ENCODE data around the gene CTNNB1.
"Not testable (repeated sequence)": the region's sequence is repeated elsewhere in the genome, so short reads cannot be mapped to it uniquely, and the experiment has no call there.

CTNNB1 gene

DNA sequence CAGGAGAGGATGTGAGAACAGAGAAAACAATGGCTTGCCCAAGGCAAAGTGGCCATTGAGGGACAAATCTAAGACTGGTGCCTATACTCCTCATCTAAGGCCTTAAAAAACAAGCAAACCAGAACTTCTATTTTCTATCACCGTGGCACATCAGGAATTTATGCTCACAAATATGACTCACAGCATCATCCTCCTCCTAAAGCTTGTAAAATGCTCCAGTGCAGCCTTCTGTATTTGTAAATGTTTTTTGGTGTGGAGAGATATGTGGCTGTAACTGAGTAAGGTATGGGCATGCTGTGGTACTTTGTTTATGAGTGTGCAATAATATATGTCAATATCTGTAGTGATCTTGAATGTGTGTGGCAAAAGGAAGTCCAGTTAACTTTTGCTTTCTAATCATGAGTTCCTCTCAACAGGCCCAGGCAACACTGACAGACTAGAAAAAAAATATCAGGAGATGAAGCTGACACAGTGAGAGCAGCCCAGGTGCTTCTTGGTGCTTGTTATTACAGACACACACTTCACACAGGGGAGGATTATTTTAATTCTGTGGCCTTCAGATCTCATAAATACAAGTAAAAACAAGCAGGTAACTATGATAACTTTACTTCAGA lies 60.3 kb downstream of the CTNNB1 start:
- no peak for DNase-seq (ENCODE audit: low spot score)

DNA sequence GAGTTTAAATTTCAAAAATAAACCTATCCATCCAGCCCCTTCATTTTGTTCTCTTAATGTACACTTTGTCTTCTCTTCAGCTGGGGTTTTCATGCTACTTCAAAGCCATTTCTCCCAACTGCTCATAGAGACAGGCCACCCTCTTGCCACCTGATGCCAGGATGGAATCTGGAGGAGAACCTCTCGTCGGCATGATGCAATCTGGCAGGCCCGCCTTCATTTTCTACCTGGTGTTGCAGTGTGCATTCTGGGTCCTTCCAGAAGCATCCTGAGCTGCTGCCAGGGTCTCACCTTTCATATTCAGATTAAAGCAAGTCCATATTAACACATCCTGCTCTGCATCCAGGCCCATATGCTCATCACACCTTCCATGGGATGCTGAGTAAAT lies 60.8 kb downstream of the CTNNB1 start:
- no peak for DNase-seq (ENCODE audit: low spot score)

DNA sequence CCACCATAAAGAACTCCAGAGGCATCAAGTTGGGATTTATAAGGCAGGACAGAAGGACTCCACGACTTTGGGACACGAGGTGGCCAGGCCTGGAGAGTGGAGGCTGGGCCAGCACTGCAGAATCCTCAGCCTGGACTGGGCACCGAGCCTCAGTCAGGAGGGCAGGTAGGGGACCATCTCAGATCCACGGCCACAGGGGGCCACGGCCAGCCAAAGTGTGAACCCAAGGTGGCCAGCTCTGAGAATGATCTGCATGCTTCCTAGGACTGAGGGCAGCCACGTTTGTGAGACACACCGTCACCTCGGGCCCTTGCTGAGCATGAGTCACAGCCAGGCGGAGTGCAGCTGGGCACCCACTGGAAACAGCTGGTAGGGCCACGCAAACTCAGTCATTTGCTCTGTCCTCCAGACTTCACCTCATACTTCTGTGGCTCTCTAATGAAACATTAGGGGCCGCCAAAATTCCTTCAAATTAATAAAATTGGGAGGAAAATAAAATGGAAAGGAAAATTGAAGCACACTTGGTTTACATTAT lies 65.8 kb downstream of the CTNNB1 start:
- DNase-seq (ENCODE audit: low spot score) = peak; percentile 51

DNA sequence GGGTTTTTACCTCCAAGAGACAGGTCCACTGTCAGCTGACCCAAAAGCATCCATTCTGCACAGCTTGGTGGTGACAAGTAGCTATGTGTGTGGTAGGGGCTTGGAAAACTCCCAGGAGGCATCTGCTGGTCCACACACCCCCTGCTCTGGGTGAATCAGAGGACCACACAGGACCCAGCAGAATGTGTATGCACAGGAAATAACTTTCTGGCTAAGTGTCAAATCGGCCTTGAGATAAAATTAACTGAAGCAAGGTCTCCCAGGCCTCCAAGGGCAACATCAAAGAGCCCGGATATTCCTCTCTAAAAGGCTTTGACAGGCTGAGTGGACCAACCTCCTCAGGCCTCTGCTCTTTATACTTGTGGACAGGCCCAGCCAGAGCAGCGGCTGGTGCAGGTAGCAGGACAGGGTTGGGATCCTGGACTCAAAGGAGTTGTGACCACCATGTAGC lies 66.5 kb downstream of the CTNNB1 start:
- peak; percentile 86 for DNase-seq (ENCODE audit: low spot score)

DNA sequence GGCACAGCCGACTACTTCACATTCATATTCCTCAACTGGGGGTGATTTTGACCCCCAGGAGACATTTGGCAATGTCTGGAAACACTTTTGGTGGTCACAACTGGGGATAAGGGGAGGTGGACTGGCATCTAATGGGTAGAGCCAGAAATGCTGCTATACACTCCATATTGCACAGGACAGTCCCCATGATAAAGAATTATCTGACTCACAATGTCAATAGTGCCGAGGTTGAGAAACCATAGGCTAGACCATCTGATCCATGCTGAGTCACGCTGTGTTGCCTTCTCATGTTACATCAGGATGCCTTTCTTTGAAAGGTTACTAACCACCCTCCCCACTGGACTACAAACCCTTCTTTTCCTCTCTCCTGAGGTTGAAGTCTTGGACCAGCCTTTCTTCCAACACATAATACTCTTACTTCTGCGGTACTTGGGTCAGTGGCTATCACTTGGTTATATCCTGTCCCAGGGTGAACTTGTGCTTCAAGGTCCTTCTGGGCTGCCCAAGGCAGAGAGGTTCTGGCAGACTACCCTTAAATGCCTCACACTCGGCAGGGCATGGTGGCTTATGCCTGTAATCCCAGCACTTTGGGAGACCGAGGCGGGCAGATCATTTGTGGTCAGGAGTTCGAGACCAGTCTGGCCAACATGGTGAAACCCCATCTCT lies 68.8 kb downstream of the CTNNB1 start:
- peak; percentile 93 for DNase-seq (ENCODE audit: low spot score)

DNA sequence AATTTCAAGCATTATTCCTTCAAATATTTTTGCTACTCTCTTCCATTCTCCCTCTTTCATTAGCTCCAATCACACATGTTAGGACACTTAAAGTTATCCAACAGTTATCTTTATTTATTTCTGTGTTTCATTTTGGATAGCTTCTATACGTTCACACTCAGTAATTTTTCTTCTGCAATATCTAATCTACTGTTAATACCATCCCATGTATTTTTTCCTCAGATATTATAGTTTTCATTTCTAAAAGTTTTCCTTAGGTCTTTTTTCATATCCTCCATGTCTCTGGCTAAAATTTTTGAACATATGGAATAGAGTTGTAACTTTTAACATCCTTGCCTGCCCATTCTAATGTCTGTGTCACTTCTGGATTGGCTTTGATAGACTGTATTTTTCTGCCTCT lies 73.4 kb downstream of the CTNNB1 start:
- DNase-seq (ENCODE audit: low spot score) = no peak

DNA sequence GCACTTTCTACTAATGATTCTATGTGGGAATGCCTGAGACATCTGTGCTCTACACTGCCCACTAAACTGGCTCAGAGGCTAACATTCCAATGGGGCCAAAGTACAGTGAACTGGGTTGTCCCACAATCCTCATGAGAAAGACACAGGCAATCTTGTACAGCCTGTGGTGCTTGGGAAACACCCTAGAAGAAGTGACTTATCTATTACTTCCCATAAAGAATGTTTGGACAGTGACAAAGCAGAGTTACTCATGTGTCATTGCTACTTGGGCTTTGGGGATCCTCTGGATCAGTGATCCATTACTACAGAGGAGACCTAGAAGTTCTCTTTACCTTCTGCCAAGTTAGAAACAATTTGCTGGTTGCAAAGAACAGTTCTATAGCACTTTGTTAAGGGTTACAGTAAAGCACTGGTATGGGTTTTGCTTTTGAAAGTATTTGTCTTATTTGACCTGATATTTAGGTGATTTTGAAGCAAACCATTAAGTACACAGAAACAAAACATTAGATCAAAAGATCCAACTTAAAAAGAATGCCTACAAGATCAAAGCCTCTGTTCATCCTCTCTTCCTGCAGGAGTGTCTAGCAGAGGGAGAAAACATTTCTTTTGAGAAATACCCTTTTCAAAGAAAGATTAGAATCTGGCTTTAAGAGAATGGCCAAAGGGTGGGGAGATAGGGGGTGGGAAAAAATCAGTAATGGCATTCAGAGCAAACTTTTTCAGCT lies 75.8 kb downstream of the CTNNB1 start:
- peak; percentile 97 for DNase-seq (ENCODE audit: low spot score)

DNA sequence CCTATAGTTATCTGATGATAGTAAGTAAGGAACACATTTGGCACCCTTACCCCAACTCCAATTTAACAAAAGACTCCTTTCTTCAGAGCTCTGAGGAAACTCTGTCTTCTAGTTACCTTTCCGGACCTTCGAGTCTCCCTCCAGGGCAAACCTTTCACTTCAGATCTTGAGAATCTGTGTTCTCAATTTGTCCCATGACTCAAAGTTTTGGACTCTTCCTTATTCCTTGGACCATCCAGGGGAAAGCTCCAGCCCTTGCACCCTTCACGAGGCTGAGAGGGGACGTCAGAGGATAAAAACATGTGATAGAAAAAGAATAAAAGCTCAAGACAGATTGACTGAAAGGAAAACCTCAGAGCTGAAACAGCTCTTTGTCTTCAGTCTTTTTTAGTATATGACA lies 76.9 kb downstream of the CTNNB1 start:
- DNase-seq (ENCODE audit: low spot score) = no peak

DNA sequence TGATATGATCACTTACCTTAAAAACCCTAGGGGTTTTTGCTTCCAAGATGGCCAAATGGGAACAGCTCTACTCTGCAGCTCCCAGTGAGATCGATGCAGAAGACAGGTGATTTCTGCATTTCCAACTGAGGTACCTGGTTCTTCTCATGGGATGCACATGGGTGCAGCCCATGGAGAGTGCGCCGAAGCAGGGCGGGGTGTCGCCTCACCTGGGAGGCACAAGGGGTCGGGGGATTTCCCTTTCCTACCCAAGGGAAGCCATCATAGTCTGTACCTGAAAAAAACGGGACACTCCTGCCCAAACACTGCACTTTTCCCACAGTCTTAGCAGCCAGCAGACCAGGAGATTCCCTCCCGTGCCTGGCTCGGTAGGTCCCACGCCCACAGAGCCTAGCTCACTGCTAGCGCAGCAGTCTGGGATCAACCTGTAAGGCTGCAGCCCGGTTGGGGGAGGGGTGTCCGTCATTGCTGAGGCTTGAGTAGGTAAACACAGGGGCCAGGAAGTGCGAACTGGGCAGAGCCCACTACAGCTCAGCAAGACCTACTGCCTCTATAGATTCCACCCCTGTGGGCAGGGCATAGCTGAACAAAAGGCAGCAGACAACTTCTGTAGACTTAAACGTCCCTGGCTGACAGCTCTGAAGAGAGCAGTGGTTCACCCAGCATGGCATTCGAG lies 78.6 kb downstream of the CTNNB1 start:
- DNase-seq (ENCODE audit: low spot score) = no peak

DNA sequence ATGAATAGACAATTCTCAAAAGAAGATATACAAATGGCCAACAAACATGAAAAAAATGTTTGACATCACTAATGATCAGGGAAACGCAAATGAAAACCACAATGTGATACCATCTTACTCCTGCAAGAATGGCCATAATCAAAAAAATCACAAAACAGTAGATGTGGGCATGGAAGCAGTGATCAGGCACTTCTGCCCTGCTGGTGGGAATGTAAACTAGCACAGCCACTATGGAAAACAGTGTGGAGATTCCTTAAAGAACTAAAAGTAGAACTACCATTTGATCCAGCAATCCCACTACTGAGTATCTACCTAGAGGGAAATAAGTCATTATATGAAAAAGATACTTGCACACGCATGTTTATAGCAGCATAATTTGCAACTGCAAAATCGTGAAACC lies 85.6 kb downstream of the CTNNB1 start:
- DNase-seq (ENCODE audit: low spot score) = not testable (repeated sequence)

DNA sequence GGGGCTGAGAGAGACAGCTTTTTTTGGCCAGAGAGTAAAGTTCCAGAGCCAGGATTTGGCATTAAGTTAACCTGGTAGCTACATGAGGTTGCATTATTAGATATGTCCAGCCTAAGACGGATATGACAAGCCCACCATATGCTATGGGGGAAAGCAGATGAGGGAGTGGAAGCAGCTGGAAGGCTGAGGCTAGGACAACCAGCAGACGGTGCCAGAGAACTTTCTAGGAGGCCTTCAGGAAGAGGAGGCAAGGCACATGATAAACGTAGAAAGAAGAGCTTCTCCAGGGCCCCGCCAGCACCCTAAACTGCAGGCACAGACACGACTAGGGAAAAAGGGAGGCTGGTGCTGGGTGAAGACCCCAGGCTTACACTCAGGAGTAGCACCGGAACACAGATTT lies 87.0 kb downstream of the CTNNB1 start:
- DNase-seq (ENCODE audit: low spot score) = no peak

DNA sequence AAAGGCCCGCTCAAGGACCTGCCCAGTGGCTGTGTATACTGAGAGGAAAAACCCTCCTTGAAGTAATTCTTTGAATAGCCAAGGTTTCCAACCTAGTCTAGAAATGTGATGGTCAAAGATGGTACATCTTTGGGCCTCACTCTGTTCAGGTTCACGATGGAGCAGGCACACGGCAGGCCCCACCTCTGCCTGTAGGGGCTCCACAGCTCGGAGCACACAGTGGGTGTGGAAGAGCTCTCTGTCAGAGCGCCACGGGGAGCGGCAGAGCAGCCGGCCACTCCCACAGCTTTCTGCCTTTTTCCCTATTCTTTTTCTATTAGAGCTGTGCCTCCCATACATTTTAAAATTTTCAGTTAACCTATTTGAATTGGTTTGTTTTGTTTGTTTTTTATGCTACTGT lies 89.5 kb downstream of the CTNNB1 start:
- DNase-seq (ENCODE audit: low spot score) = no peak
